ENCODE data around the gene B3GLCT.
A peak's percentile ranks its signal among the peaks of the same experiment; 100 is the strongest.
"Not testable (repeated sequence)": the region's sequence is repeated elsewhere in the genome, so short reads cannot be mapped to it uniquely, and the experiment has no call there.

Gene B3GLCT

GRCh38 chr13:31166591-31166990, 33.2 kb upstream of the B3GLCT start:
- peaks cover 9% of the 10 kb centered on the region for H3K4me1 ChIP-seq
- no peaks in the 10 kb centered on the region for H3K27me3 ChIP-seq
- H3K9ac ChIP-seq = no peak overlapping the region
- H3K27ac ChIP-seq = no peak overlapping the region
- H4K20me1 ChIP-seq = 0 out of 2 replicates have a peak, but pooled peaks cover under 1% of the 10 kb centered on the region
- no peak overlapping the region for H3K4me3 ChIP-seq
- no peaks in the 10 kb centered on the region for H3K36me3 ChIP-seq
- no peaks in the 10 kb centered on the region for H3K9me3 ChIP-seq
- no peak overlapping the region for H3K4me2 ChIP-seq
- no peak for TF ChIP-seq Cebpa-rat (IDR thresholded peaks at IDR 0.05)

DNA sequence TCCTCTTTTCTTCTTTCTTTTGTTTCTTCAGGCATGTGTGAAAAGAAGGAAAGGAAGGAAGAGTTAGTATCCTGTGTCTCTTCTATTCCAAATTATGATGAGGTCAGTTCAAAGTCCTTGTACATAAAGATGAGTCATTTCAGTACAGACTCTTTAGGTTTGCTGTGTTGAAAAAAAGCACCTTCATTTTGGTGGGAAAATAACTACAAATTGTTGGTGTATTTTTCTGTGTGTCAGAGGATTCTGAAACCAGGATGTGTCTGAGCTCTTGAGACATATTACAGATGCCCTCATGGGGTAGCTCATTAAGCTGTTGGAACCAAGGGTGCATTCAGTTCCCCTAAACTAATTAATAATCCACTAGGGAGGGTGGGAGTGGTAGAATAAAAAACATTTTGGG, 32.3 kb upstream of the B3GLCT start:
- Histone ChIP-seq H4K20me1 (no peaks in the 10 kb centered on the region), H3K27ac (no peak overlapping the region), H3K4me2 (no peak overlapping the region), H3K4me1 (peaks cover 9% of the 10 kb centered on the region), H3K36me3 (no peaks in the 10 kb centered on the region), H3K9ac (no peak overlapping the region), H3K9me3 (no peaks in the 10 kb centered on the region), H3K27me3 (no peaks in the 10 kb centered on the region), H3K4me3 (no peak overlapping the region)
- TF ChIP-seq Cebpa-rat (IDR thresholded peaks at IDR 0.05) = no peak

DNA sequence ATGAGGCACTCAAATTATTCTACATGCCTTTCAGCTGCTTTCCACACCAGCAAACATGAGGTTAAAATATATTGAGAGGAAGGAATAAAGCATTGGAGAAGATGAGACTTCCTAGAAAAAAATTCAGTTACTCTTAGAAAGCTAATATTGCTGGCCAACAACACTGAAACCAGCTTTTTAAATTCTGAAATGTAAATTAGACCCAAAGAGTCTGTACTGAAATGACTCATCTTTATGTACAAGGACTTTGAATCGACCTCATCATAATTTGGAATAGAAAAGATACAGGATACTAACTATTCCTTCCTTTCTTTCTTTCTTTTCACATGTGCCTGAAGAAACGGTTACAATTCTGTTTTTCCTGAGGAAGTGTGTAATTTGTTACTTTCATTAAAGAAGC, 31.6 kb upstream of the B3GLCT start:
- no peak overlapping the region for H3K9ac ChIP-seq
- no peaks in the 10 kb centered on the region for H3K27me3 ChIP-seq
- no peak for TF ChIP-seq Cebpa-rat (IDR thresholded peaks at IDR 0.05)
- H3K4me1 ChIP-seq = peaks cover 3% of the 10 kb centered on the region
- H3K9me3 ChIP-seq = no peaks in the 10 kb centered on the region
- H3K4me3 ChIP-seq = no peak overlapping the region
- no peak overlapping the region for H3K4me2 ChIP-seq
- no peaks in the 10 kb centered on the region for H4K20me1 ChIP-seq
- H3K27ac ChIP-seq = no peak overlapping the region
- no peaks in the 10 kb centered on the region for H3K36me3 ChIP-seq

GRCh38 chr13:31168736-31169135, 31.0 kb upstream of the B3GLCT start:
- H3K4me2 ChIP-seq = no peak overlapping the region
- H3K27me3 ChIP-seq = no peaks in the 10 kb centered on the region
- no peaks in the 10 kb centered on the region for H3K9me3 ChIP-seq
- no peaks in the 10 kb centered on the region for H3K4me1 ChIP-seq
- H3K27ac ChIP-seq = no peak overlapping the region
- H3K4me3 ChIP-seq = no peak overlapping the region
- H3K9ac ChIP-seq = no peak overlapping the region
- H3K36me3 ChIP-seq = no peaks in the 10 kb centered on the region
- H4K20me1 ChIP-seq = no peaks in the 10 kb centered on the region
- TF ChIP-seq Cebpa-rat (IDR thresholded peaks at IDR 0.05) = no peak

- Histone ChIP-seq H3K36me3 (no peaks in the 10 kb centered on the region), H3K27me3 (no peaks in the 10 kb centered on the region), H3K9me3 (no peaks in the 10 kb centered on the region), H3K4me1 (no peaks in the 10 kb centered on the region), H3K4me3 (no peak overlapping the region), H3K27ac (no peak overlapping the region), H3K9ac (no peak overlapping the region), H3K4me2 (no peak overlapping the region), H4K20me1 (no peaks in the 10 kb centered on the region)
- no peak for TF ChIP-seq Cebpa-rat (IDR thresholded peaks at IDR 0.05)
These were observed 27.8 kb upstream of the B3GLCT start for GRCh38 chr13:31172001-31172400.

DNA sequence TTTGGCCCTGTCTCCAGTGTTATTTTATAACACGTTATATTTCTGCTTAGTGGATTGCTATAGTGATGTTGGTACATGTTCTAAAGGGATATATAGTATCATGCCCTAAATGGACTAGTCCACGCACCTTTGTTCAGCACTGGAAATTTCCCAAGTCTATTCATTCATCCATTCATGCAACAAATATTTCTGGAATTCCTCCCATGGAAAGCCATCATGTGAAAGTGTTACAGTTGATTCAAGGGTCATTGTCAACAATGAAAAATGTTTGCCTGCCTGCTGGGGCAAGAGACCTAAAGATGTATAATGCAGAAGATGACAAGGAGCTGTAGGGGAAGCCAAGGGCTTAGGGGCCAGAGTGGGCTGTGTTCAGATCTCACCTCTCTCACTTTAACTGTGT, 27.2 kb upstream of the B3GLCT start:
- no peak overlapping the region for H3K27ac ChIP-seq
- H3K36me3 ChIP-seq = no peaks in the 10 kb centered on the region
- no peak for TF ChIP-seq Cebpa-rat (IDR thresholded peaks at IDR 0.05)
- H3K4me3 ChIP-seq = no peak overlapping the region
- H3K27me3 ChIP-seq = no peaks in the 10 kb centered on the region
- peaks cover 2% of the 10 kb centered on the region; the same call in 1 of the 2 replicates for H3K9me3 ChIP-seq
- no peaks in the 10 kb centered on the region for H4K20me1 ChIP-seq
- H3K9ac ChIP-seq = no peak overlapping the region
- no peak overlapping the region for H3K4me2 ChIP-seq
- H3K4me1 ChIP-seq = no peaks in the 10 kb centered on the region

- Histone ChIP-seq H3K4me1 (no peaks in the 10 kb centered on the region), H3K9me3 (peaks cover 4% of the 10 kb centered on the region; the same call in 1 of the 2 replicates), H3K27ac (no peak overlapping the region), H3K4me2 (no peak overlapping the region), H3K27me3 (no peaks in the 10 kb centered on the region), H3K36me3 (no peaks in the 10 kb centered on the region), H4K20me1 (no peaks in the 10 kb centered on the region), H3K4me3 (no peak overlapping the region), H3K9ac (no peak overlapping the region)
- no peak for TF ChIP-seq Cebpa-rat (IDR thresholded peaks at IDR 0.05)
These were observed 25.8 kb upstream of the B3GLCT start for GRCh38 chr13:31174018-31174417.

DNA sequence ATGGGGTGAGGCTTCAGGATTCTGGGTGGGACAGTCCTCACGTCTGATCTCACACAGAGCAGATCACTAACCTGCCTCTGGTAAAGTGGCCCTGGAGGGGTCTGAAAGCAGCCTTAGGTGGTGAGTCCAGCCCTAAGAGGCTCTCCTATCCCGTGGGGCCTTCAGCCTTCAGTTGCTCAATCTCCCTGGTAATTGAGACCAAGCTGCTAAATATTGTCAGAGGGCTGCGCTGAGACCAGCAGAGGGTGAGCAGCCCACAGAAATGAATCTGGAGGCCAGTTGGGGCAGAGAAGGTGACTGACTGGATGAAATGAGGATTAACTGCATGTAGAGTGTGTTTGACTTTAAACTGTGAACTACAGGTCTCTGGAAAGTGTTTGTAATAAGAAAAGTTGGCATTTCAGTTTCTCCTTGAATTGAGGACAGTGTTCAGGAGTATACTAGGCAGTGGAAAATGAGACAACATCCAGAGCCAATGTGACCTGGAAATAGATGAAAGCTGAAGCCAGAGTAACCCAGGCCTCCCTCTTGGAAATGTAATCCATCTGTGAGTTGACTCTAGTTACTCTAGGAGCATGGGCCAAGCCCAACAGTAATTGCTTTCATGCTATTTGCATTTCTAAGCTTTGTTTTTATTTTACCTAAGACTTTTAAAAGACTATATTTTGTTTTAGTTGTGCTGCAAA, 23.8 kb upstream of the B3GLCT start:
- no peak overlapping the region for H3K4me3 ChIP-seq
- no peaks in the 10 kb centered on the region for H3K27me3 ChIP-seq
- H3K27ac ChIP-seq = no peak overlapping the region
- no peaks in the 10 kb centered on the region for H4K20me1 ChIP-seq
- H3K36me3 ChIP-seq = no peaks in the 10 kb centered on the region
- H3K9ac ChIP-seq = no peak overlapping the region
- H3K4me2 ChIP-seq = no peak overlapping the region
- H3K4me1 ChIP-seq = peaks cover 8% of the 10 kb centered on the region
- H3K9me3 ChIP-seq = peaks cover 4% of the 10 kb centered on the region; the same call in 1 of the 2 replicates
- no peak for TF ChIP-seq Cebpa-rat (IDR thresholded peaks at IDR 0.05)

- H3K36me3 ChIP-seq, H3K4me1 ChIP-seq: not testable (repeated sequence)
These were observed 21.8 kb upstream of the B3GLCT start for GRCh38 chr13:31177813-31178495.

DNA sequence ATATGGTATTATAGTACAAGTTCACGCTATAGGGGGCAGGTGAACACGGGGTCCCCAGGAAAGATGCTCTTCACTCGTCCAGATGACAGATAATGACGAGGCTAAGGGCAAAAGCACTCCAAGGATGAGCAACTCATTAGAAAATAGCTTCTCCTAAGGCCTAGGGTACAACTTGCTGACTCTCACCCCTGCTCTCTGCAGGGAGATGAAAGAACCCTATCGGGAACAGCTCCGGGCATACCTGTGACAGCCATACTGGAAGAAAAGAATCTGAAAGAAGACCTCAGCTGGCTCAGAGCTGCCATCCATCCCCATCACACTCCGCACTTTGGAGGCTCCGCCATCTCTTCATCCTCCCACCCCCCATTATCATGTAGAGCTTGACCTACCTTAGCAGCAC, 20.5 kb upstream of the B3GLCT start:
- Histone ChIP-seq H4K20me1 (no peaks in the 10 kb centered on the region), H3K27ac (no peak overlapping the region), H3K4me2 (peak overlapping the region; percentile 6; the same call in 1 of the 2 replicates), H3K36me3 (no peaks in the 10 kb centered on the region), H3K4me1 (peaks cover 8% of the 10 kb centered on the region), H3K27me3 (no peaks in the 10 kb centered on the region), H3K9me3 (peaks cover 4% of the 10 kb centered on the region; the same call in 1 of the 2 replicates), H3K9ac (no peak overlapping the region), H3K4me3 (no peak overlapping the region)
- no peak for TF ChIP-seq Cebpa-rat (IDR thresholded peaks at IDR 0.05)

More at GRCh38 chr13:31177813-31178495, 21.8 kb upstream of the B3GLCT start:
- not testable (repeated sequence) for H3K9ac ChIP-seq, H3K9me3 ChIP-seq, H4K20me1 ChIP-seq, H3K27me3 ChIP-seq, H3K4me2 ChIP-seq, H3K4me3 ChIP-seq, H3K27ac ChIP-seq
